ENCODE measurements around the gene HBG2.
"Not testable (repeated sequence)": the region's sequence is repeated elsewhere in the genome, so short reads cannot be mapped to it uniquely, and the experiment has no call there.

The HBG2 gene

DNA sequence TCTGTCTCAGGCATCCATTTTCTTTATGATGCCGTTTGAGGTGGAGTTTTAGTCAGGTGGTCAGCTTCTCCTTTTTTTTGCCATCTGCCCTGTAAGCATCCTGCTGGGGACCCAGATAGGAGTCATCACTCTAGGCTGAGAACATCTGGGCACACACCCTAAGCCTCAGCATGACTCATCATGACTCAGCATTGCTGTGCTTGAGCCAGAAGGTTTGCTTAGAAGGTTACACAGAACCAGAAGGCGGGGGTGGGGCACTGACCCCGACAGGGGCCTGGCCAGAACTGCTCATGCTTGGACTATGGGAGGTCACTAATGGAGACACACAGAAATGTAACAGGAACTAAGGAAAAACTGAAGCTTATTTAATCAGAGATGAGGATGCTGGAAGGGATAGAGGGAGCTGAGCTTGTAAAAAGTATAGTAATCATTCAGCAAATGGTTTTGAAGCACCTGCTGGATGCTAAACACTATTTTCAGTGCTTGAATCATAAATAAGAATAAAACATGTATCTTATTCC is 26.1 kb upstream of the HBG2 start:
- no peak for DNase-seq

DNA sequence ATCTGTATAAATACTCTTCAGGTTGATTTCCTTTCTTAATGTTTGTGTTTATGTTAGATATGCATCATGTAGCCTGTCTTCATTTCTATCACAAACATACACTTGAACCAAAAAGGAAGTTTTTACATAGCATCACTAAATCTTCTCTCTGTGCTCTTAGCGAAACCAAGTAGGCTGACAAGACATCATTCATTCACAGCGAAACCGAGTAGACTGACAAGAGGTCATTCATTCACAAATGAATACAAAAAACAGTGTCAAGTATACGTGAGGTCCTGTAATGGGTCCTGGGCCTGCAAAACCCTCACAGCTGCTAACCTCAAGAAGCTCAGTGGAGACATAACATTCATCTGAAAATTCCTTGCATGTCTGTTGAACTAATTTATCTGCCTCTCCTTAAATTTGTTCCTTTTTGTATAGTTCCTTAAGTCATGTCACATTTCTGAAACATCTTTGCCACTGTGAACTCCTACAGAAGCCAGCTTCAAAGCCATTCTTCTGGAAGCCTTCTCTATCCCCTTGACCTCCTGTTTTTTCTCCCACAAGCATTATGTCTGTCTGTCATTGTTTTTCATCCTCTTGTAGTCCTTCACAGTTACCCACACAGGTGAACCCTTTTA is 25.0 kb upstream of the HBG2 start:
- no peak for DNase-seq

DNA sequence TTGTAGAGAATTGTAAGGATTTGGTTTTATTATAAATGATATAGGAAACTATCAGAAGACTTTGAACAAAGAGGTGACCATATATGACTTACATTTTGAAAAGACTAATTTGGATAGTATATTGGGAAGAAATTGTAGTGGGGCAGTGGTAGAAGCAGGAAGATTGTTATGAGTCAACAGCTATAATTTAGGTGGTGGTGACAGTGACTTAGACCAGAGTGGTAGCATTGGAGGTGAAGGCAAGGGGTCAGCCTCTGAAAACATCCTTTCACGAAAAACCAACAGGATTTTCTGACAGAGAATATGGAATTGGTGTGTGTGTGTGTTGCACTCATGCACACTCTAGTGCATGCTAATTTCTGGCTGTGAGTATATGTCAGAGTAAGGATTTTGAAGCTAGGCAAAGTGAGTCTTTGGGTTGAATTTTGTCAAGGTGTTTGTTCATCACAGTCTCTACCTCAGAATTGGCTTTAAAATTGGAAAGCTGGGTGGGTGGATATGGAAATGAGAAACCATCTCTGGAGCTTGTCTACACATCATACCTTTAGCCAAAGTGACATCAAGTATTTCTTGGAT is 23.3 kb upstream of the HBG2 start:
- DNase-seq: no peak

DNA sequence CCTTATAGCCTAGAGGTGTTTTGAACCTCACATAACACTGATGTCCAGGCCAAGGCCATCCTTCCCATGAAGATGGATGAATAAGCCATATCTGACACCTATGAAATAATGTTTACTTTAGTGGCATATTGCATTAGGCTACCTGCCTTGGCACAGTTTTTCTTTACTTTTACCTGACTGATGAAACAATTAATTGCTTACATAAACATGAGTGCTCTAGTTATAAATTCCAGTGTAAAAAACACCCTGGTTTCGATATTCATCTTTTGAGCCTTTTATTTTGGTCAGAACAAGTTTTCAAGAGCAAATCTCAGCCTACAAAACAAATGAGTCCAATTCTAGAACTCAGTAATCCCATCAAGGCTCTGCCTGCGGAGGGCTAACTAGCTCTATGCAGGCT is 22.1 kb upstream of the HBG2 start:
- no peak for DNase-seq

GRCh38 chr11:5275369-5276110 is 21.0 kb upstream of the HBG2 start:
- DNase-seq: no peak

DNA sequence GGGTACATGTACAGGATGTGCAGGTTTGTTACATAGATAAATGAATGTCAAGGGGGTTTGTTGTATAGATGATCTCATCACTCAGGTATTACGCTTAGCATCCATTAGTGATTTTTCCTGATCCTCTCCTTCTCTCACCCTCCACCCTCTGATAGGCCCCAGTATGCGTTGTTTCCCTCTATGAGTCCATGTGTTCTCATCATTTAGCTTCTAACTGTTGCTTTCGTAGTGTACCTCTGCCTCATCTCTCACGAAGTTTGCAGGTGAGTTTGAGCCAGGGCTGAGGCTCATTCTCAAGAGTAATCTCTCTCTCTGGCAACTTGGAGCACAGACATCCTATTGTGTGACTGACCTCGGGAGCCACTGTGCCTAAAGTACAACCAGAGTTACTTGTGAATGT is 19.8 kb upstream of the HBG2 start:
- no peak for DNase-seq

DNA sequence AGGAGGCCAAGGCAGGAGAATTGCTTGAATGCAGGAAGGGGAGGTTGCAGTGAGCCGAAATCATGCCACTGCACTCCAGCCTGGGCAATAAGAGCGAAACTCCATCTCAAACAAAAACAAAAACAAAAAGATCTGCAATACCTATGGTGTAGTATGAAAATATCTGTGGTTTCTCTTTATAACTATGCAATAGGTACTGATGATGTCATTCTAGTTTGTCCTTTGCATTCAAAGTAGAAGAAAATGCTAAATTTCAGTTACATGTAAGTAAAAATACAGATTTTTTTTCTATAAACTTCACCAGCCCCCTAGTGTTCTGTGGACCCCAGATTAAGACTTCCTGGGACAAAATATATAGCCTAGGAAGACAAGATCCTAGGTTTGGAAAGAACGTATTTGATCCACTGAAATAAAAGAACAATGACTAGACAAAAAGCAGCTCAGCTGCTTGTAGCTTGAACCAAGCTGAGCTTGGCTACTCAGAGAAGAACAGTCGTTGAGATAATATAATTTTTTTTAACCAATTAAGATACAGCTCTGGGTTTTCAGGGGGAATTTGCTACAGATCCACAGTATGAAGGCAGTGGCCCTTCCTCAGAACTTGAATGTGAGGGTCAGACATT is 17.9 kb upstream of the HBG2 start:
- DNase-seq: no peak

DNA sequence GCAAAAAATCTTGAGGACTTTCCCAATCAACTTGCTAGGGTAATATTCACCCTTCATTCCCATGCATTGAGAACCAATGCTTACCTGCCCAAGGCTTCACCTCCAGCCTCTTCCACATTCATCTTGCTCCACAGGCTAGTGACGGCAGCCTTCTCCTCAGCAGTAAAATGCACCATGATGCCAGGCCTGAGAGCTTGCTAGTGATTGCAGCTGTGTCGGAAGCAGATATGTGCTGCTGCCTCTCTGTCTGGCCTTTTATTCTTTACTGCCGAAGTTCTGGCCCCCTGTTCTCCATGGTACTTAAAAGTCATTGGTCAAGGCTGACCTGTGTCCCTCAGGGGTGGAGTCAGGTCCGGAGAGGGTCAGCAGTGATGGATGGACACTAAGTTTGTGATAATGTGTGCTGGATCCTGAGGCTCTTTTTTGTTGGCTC is 15.2 kb upstream of the HBG2 start, which contains the start of gene HBE1:
Gene HBE1 (minus strand): TSS at position 231 of the 433 bp plus-strand sequence. CDS start 55 bp downstream, at position 176.
- DNase-seq: no peak

- no peak for DNase-seq
Measured at GRCh38 chr11:5267033-5267563, 12.5 kb upstream of the HBG2 start.

- DNase-seq: no peak
Measured at GRCh38 chr11:5266609-5267008, 12.0 kb upstream of the HBG2 start.

DNA sequence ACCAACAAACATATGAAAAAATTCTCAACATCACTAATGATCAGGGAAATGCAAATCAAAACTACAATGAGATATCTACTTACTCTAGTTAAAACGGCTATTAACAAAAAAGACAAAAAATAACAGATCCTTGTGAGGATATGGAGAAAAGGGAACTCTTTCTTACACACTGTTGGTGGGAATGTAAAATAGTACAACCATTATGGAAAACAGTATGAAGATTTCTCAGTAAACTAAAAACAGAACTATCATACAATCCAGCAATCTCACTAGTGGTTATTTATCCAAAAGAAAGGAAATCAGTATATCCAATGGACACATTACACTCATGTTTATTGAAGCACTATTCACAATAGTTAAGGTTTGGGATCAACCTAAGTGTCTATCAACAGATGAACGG is 11.3 kb upstream of the HBG2 start:
- DNase-seq: no peak

DNA sequence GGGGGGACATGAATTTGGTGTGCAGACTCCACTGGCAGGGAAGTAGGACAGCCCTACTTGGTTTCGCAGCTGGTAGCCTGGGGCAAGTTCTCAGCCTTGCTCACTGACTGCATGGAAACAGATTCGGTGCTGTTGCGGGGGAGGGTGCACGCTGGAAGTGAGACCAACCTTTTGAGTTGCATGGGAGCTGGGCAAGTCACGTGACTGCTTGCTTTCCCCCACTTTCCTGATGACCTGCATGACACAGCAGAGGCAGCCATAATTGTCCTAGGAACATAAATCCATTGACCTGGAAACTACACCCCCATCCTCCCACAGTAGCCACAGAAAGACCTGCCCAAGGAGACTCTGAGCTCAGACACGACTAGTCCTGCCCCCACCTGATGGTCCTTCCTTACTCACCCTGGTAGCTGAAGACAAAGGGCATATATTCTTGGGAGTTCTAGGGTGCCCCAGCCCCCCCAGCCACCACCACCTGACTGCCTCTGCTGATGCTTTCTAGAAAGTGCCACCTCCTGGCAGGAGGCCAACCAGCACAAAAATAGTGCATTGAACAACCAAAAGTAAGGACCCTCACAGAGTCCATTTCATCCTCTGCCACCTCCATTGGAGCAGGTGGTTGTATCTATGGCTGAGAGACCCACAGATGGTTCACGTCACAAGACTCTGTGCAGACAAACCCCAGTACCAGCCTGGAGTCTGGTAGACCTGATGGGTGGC is 4.1 kb upstream of the HBG2 start:
- no peak for DNase-seq

DNA sequence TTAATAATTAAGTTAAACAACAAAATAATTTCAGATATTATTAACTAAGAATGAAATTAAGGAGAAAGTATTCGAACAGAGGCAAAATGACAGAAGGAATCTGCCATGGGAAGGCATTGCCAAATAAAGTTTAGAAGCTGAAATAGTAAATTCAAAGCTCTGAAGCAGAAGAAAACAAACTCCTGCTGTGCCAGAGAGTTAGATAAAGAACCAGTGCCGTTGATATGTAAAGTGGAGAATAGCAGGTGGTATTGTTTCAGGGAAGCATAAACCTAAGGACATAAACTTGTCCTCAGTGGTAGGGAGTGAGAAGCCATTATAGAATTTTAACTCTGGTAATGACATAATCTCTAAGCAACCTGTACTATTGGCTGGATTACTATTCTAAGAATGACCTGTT is 2.7 kb upstream of the HBG2 start:
- DNase-seq: no peak

DNA sequence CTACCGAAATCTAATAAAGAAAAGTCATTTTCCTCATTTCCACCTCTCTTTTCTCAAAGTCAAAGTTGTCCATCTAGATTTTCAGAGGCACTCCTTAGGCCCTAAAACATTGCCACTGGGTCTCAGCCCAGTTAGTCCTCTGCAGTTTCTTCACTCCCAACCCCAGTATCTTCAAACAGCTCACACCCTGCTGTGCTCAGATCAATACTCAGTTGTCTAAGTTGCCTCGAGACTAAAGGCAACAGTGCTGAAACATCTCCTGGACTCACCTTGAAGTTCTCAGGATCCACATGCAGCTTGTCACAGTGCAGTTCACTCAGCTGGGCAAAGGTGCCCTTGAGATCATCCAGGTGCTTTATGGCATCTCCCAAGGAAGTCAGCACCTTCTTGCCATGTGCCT is 558 bp downstream of the HBG2 start:
- not testable (repeated sequence) for DNase-seq

- not testable (repeated sequence) for DNase-seq
Measured at GRCh38 chr11:5253440-5253839, 1.1 kb downstream of the HBG2 start.

GRCh38 chr11:5252919-5253265 is 1.7 kb downstream of the HBG2 start:
- no peak for DNase-seq

GRCh38 chr11:5252192-5252918 is 2.2 kb downstream of the HBG2 start:
- no peak for DNase-seq

DNA sequence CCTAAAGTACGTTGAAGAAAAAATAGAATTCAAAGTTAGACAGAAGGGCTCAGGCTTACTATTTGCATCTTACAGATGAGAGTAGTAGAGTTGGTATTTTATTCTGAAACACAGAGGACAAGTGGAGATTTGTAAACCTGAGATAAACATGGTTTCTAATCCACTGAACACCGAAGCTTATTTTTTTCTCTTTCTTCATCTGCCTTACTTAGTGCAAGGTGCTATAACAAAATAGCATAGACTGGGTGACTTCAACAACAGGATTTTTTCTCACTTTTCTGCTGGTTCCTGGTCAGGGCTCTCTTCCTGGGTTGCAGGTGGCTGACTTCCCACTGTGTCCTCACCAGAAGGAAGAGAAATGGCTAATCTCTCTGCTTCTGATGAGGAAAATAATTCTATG is 2.8 kb downstream of the HBG2 start:
- no peak for DNase-seq

- DNase-seq: no peak
Measured at GRCh38 chr11:5250543-5251204, 3.9 kb downstream of the HBG2 start.

- DNase-seq: not testable (repeated sequence)
Measured at GRCh38 chr11:5249807-5250396, 4.7 kb downstream of the HBG2 start, which contains the start of gene HBG1. HBG1 (minus strand) TSS chr11:5249857; CDS start chr11:5249804, 53 bp downstream.

GRCh38 chr11:5248498-5248897 is 6.1 kb downstream of the HBG2 start:
- not testable (repeated sequence) for DNase-seq

All from DMS79 (cell line).